K562 (cell line): ENCODE measurements around the gene NUP85. TPM values are rescaled to one million over a fixed set of nuclear protein-coding genes. Genes with fewer than 3 reads are reported as not detected.
"Not testable (repeated sequence)": the region's sequence is repeated elsewhere in the genome, so short reads cannot be mapped to it uniquely, and the experiment has no call there.

ENCODE experiments used
- ATAC-seq: fragments of 200-7000 bp; cut with Tn5 transposase; 3 replicates; pipeline ENCODE4 v1.9.1; 2020; ENCODE audit warnings: moderate library complexity
- BruUV-seq: library from RNA; stranded (reverse); fragments of 400-500 nt; replicated peaks from 2 replicates; lab custom pipeline; 2021; lab: Mats Ljungman, UMichigan
- CTCF ChIA-PET: fragments of 300-600 bp; formaldehyde crosslinking; extraction: SDS; loops from one replicate; lab custom pipeline; 2021; ENCODE audit warnings: low intra/inter-chr PET ratio; lab: Yijun Ruan, JAX
- POLR2A ChIA-PET: fragments of 300-600, 350-650 bp; sonication (Branson Sonifier 250); formaldehyde crosslinking; extraction: SDS; loops from one replicate; lab custom pipeline; 2021; ENCODE audit warnings: antibody characterized with exemption, inconsistent platforms; lab: Yijun Ruan, JAX
- DNase-seq, 4 experiments: peaks; one replicate each; pipeline versions ENCODE4 v3.0.0 to v3.0.0-alpha.2; 2011 to 2018; ENCODE audit warnings: low spot score in 3 of 4, mixed read lengths in 3 of 4; ENCODE audit errors: extremely low read depth in 1 of 4
- FAIRE-seq: peaks from 2 replicates; lab custom pipeline; 2011; peaks lifted over from hg19 to GRCh38; lab: Jason Lieb, UNC
- H2AFZ ChIP-seq: 2 replicates; pipeline ENCODE4 v1.6.0; 2011; ENCODE audit warnings: low read depth, low read length, control low read depth, inconsistent platforms
- H3K27ac ChIP-seq: fragments of 200-600 bp; 3 replicates; pipeline ENCODE4 v1.8.0; 2011; ENCODE audit warnings: low read depth, mild to moderate bottlenecking, control low read depth, inconsistent platforms, low read length, moderate library complexity, mixed read lengths; ENCODE audit errors: extremely low read depth
- H3K27me3 ChIP-seq, 2 experiments: fragments of 300-600 bp in 1 of 2; 2 replicates in 1 of 2; 3 replicates in 1 of 2; pipeline versions ENCODE4 v1.6.0 to v1.8.0; 2011; ENCODE audit warnings: inconsistent platforms in 2 of 2, low read length in 2 of 2, mild to moderate bottlenecking in 1 of 2, mixed read lengths in 1 of 2, moderate library complexity in 1 of 2; ENCODE audit not compliant: control insufficient read depth in 2 of 2, insufficient read depth in 2 of 2
- H3K36me3 ChIP-seq: fragments of 300-600 bp; 3 replicates; pipeline ENCODE4 v1.8.0; 2011; ENCODE audit warnings: mild to moderate bottlenecking, low read length, inconsistent platforms; ENCODE audit not compliant: control insufficient read depth, insufficient read depth
- H3K4me1 ChIP-seq, 2 experiments: fragments of 200-600 bp in 1 of 2; replicated peaks in 1 of 2; 2 replicates in 1 of 2; 3 replicates in 1 of 2; pipeline versions ENCODE4 v1.5.1 to v1.8.0; 2011; ENCODE audit warnings: inconsistent platforms in 2 of 2, low read length in 2 of 2, mild to moderate bottlenecking in 1 of 2, mixed read lengths in 1 of 2, moderate library complexity in 1 of 2; ENCODE audit not compliant: control insufficient read depth in 2 of 2, insufficient read depth in 2 of 2
- H3K4me2 ChIP-seq: 2 replicates; pipeline ENCODE4 v1.6.1; 2011; ENCODE audit warnings: low read length, control low read depth, inconsistent platforms, mixed read lengths; ENCODE audit not compliant: insufficient read depth
- H3K4me3 ChIP-seq: fragments of 200-600 bp; sonication (generic), shearing (Covaris generic); 2 replicates; pipeline ENCODE4 v1.5.1; 2016; ENCODE audit warnings: control low read depth, inconsistent platforms
- H3K79me2 ChIP-seq: fragments of 200-600 bp; 3 replicates; pipeline ENCODE4 v1.8.0; 2011; ENCODE audit warnings: low read length, inconsistent platforms; ENCODE audit not compliant: control insufficient read depth, insufficient read depth
- H3K9ac ChIP-seq, 2 experiments: 2 replicates each; pipeline versions ENCODE4 v1.6.0 to v1.6.1; 2011; ENCODE audit warnings: low read depth in 2 of 2, low read length in 2 of 2, control low read depth in 1 of 2, inconsistent platforms in 1 of 2, mild to moderate bottlenecking in 1 of 2, mixed read lengths in 1 of 2; ENCODE audit not compliant: insufficient read depth in 1 of 2
- H3K9me1 ChIP-seq: one replicate; pipeline ENCODE4 v1.6.0; 2011; ENCODE audit warnings: inconsistent platforms, mild to moderate bottlenecking, low read length, moderate library complexity; ENCODE audit not compliant: control insufficient read depth, insufficient read depth
- H3K9me3 ChIP-seq: replicated peaks from 2 replicates; pipeline ENCODE4 v1.5.1; 2011; ENCODE audit warnings: low read depth, low read length, inconsistent platforms; ENCODE audit not compliant: control insufficient read depth, insufficient read depth
- H4K20me1 ChIP-seq: replicated peaks from 2 replicates; pipeline ENCODE4 v1.6.1; 2011; ENCODE audit warnings: low read length, inconsistent platforms, mixed read lengths; ENCODE audit not compliant: control insufficient read depth, insufficient read depth
- DMBX1 ChIP-seq: fragments of 250-450 bp; sonication (Bioruptor Pico); IDR thresholded peaks from 2 replicates; pipeline ENCODE4 v1.8.0; 2022; ENCODE audit warnings: inconsistent platforms, mild to moderate bottlenecking, moderate library complexity, borderline replicate concordance
- HINFP ChIP-seq: fragments of 450-650 bp; conservative IDR thresholded peaks from 2 replicates; pipeline ENCODE4 v1.6.1; 2016; ENCODE audit warnings: missing genetic modification characterization, low read depth, mild to moderate bottlenecking, control low read depth, missing compliant biosample characterization
- MEF2D ChIP-seq: conservative IDR thresholded peaks from 2 replicates; pipeline ENCODE4 v1.6.1; 2016; ENCODE audit warnings: low read depth, missing genetic modification characterization, missing compliant biosample characterization
- NR2C1 ChIP-seq, 2 experiments: fragments of 450-650 bp; IDR thresholded peaks; 2 replicates each; pipeline ENCODE4 v1.6.1; 2017; ENCODE audit warnings: mild to moderate bottlenecking in 2 of 2, antibody characterized with exemption in 1 of 2, inconsistent platforms in 1 of 2, missing compliant biosample characterization in 1 of 2, missing genetic modification characterization in 1 of 2
- PTRF ChIP-seq: fragments of 450-650 bp; IDR thresholded peaks from 2 replicates; pipeline ENCODE4 v1.6.1; 2016; ENCODE audit warnings: mild to moderate bottlenecking, missing genetic modification characterization, missing compliant biosample characterization
- PTTG1 ChIP-seq: fragments of 450-650 bp; IDR thresholded peaks from 2 replicates; pipeline ENCODE4 v1.6.1; 2016; ENCODE audit warnings: low read depth, mild to moderate bottlenecking, missing genetic modification characterization, missing compliant biosample characterization
- SMAD4 ChIP-seq: fragments of 250-450 bp; sonication (Bioruptor Pico); conservative IDR thresholded peaks from 2 replicates; pipeline ENCODE4 v1.8.0; 2021; ENCODE audit warnings: inconsistent platforms, mild to moderate bottlenecking, moderate library complexity
- ZNF311 ChIP-seq: fragments of 250-450 bp; sonication (Bioruptor Pico); IDR thresholded peaks from 2 replicates; pipeline ENCODE4 v1.4.0; 2020; ENCODE audit warnings: mild to moderate bottlenecking, moderate library complexity
- ZNF592 ChIP-seq: fragments of 450-650 bp; IDR thresholded peaks from 2 replicates; pipeline ENCODE4 v1.6.1; 2017; ENCODE audit warnings: antibody characterized with exemption, mild to moderate bottlenecking
- WGBS: fragments of 100-300 bp; shearing (Covaris generic); methylation state at CpG from one replicate; pipeline ENCODE4 v1.1.6; 2016; ENCODE audit warnings: low coverage, mixed read lengths; ENCODE audit not compliant: insufficient coverage; ENCODE audit errors: missing lambda C conversion rate; 5-methylcytosine and 5-hydroxymethylcytosine counted together
- in situ Hi-C: fragments of 300-500 bp; cut with MboI; formaldehyde crosslinking; loops from 4 replicates; pipeline ENCODE4 v1.15.0; 2018; ENCODE audit warnings: inconsistent platforms, mixed read lengths
- intact Hi-C: fragments of 100-400 bp; cut with micrococcal nuclease; formaldehyde crosslinking; loops from 2 replicates; pipeline ENCODE4 v1.14.2; 2022
- polyA plus RNA-seq, 8 experiments: library from polyadenylated mRNA; depleted of rRNA in 4 of 8; stranded (reverse) in 5 of 8; unstranded in 3 of 8; fragments of >200 nt; fragmentation: Nextera tagmentation in 2 of 8; fragmentation: Illumina TruSeq in 1 of 8; extraction: Ambion mirVana in 2 of 8; extraction: Trizol in 1 of 8; gene quantifications; 2 replicates each; pipeline versions ENCODE4 v1.2.1 to v1.2.3, GENCODE V29; 2011 to 2014; ENCODE audit warnings: inconsistent platforms in 1 of 8, missing spikeins in 1 of 8
- total RNA-seq, 7 experiments: library from RNA; depleted of rRNA in 6 of 7; stranded (reverse); fragments of >200 nt in 6 of 7; fragmentation: Illumina TruSeq in 2 of 7; extraction: Trizol in 2 of 7; gene quantifications; 2 replicates each; pipeline versions ENCODE4 v1.2.1 to v1.2.3, GENCODE V29; 2011 to 2021; ENCODE audit warnings: low replicate concordance in 1 of 7

The NUP85 gene
- total and polyA plus RNA-seq, 9 of the 15 experiments (the other 6 are each of a cell fraction or from before 2014, with no cell fraction given): 50.2 to 177 (median 110) TPM

GRCh38 chr17:75158480-75158879, 47.0 kb upstream of the NUP85 start:
- not testable (repeated sequence) for H3K9ac ChIP-seq, H3K4me2 ChIP-seq

More at GRCh38 chr17:75158480-75158879, 47.0 kb upstream of the NUP85 start:
- FAIRE-seq; BruUV-seq; H3K27ac ChIP-seq; H3K9me1 ChIP-seq; H3K4me1 ChIP-seq; intact Hi-C loops; H4K20me1 ChIP-seq; CTCF ChIA-PET; H2AFZ ChIP-seq; TF ChIP-seq NR2C1 (IDR thresholded peaks at IDR 0.05): not testable (repeated sequence)
- POLR2A ChIA-PET: interaction anchor here (1.6 to 3.5 kb wide), 4 partner anchors 10 to 107 kb away, joined by 4 to 23 read pairs (median 13); no protein-coding TSS in a partner anchor
- 80% methylated on average over 8 of the region's 8 CpGs for WGBS
- peak; percentile 80 for TF ChIP-seq PTTG1 (tag)
- TF ChIP-seq NR2C1 (tag; IDR thresholded peaks at IDR 0.05): peak; percentile 30; the same call in 1 of the 2 replicates
- peak; percentile 66 for TF ChIP-seq ZNF311
- TF ChIP-seq MEF2D (tag): peak; percentile 63
- peak; percentile 57; the same call in 1 of the 2 replicates for TF ChIP-seq ZNF592
- TF ChIP-seq PTRF: peak; percentile 81
- TF ChIP-seq SMAD4 (CRISPR knock-in tag): 0 out of 2 replicates have a peak, but pooled peaks have one; percentile 46
- peak; percentile 75 for TF ChIP-seq HINFP (tag)
- TF ChIP-seq DMBX1 (CRISPR knock-in tag): peak; percentile 27; the same call in 1 of the 2 replicates
- TF ChIP-seq, all 486 proteins: peak for 9; not testable (repeated sequence) for 477
- DNase-seq, in situ Hi-C loops, H3K9me3 ChIP-seq, ATAC-seq, H3K4me3 ChIP-seq, H3K27me3 ChIP-seq, H3K36me3 ChIP-seq: not testable (repeated sequence)
- H3K79me2 ChIP-seq: peaks cover 13% of the 10 kb centered on the region
